NCI-H1436 (cell line): ENCODE results near the gene SEZ6L.

Experiments used
- DNase-seq: peaks from one replicate; lab custom pipeline; 2025; lab: John Stamatoyannopoulos, UW

Gene SEZ6L

DNA sequence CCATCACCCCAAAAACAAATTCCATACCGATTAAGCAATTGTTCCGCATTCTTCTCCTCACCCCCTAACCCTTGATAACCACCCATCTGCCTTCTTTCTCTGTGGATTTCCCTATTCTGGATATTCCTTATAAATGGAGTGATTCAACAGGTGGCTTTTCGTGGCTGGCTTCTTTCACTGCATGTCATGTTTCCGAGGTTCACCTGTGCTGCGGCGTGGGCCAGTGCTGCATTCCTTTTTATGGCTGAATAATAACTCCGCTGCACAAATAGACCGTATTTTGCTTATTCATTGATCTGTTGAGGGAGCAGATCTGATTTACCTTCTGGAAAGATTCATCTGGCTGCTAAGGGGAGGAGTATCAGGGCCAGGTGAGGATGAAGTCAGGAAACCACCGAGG, 165.0 kb downstream of the SEZ6L start:
- DNase-seq = no peak

GRCh38 chr22:26336773-26337172, 167.5 kb downstream of the SEZ6L start:
- no peak for DNase-seq

GRCh38 chr22:26339755-26340154, 170.5 kb downstream of the SEZ6L start:
- no peak for DNase-seq

DNA sequence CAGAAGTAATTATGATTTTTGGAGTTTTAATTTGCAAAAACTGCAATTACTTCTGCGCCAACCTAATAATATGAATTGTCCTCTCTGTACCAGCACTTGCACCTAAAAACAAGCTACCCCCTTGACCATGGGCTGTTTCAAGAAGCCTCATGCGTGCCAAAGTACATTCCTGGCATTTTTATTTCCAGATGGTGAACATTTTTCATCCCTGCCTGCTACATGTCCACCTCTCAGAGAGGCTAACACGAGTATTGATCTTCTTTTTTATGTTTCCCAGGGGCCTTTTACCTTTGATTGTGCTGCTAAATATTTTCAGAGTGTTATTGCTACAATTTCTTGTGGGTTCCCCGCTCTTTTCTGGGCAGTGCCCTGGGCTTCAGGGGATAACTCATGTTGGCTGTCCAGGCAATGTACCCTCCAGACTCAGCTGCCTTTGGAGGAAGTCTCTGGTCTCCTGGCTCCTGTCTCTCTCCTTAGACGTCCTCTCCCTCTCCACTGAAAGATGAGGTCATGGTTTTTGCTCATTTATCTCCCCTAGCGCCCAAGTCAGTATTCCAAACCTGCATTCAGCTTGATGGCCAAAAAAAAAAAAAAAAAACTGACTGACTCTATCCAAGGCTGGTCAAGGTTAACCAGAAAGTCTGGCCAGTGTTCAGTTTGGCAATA, 173.6 kb downstream of the SEZ6L start:
- DNase-seq = no peak

DNA sequence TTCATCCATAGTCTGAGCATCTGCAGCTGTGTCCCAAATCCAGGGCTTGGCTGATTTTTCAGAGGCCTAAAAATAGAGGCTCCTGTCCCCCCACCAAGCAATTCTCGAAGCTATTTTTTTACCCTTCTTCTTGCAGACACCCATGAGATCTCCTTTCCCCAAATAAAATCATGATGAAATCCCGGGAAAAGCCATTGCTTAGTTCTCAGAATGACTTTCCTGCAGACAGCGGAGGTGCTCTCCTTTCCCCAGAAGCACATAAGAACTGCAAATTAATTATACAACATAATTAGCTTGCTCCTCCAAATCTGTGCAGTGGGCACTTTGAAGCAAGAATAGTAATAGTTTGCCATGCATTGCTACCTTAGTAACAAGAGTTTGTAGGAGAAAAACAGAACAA, 176.2 kb downstream of the SEZ6L start:
- DNase-seq = no peak

- no peak for DNase-seq
These were observed 179.7 kb downstream of the SEZ6L start for GRCh38 chr22:26348810-26349526.

- DNase-seq = no peak
These were observed 185.4 kb downstream of the SEZ6L start for GRCh38 chr22:26354707-26355106.

- DNase-seq = no peak
These were observed 188.0 kb downstream of the SEZ6L start for GRCh38 chr22:26357281-26357680.

GRCh38 chr22:26357813-26358212, 188.6 kb downstream of the SEZ6L start:
- DNase-seq = no peak

DNA sequence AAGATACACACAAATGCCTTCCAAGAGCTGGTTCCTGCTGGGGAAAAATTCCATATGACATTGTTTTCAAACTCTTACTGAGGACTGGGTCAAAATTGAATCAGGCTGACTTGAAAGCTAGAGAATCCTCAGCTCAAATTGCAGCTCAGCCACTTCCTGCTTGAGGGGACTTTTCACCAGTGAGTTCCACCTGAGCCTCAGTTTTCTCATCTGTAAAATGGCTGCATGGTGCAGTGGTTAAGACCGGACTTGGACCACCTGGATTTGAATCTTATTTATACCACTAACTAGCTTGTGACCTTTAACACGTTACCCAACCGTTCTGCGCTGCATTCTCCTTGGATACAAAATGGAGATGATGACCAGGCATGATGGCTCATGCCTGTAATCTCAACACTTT, 189.9 kb downstream of the SEZ6L start:
- DNase-seq = no peak

- DNase-seq = peak; percentile 61
These were observed 191.1 kb downstream of the SEZ6L start for GRCh38 chr22:26360169-26360885.

DNA sequence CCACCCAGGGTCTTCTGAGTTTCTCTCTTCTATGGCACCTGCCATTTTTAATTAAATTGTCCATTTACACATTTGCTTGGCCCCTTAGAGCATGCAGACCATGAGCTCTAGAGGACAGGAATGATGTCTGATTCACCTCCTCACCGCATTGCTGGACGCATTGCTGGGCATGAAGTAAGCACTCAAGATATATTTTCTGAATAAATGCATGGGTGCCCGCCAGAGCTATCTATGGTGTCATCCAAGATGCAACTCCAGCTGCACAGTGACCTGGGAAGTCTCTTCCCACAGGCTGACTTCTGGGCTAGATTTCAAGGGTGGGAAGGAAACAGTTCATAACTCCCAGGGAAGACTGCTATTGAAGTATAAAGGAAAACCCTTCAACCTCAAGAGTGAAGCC, 193.2 kb downstream of the SEZ6L start:
- DNase-seq = no peak

DNA sequence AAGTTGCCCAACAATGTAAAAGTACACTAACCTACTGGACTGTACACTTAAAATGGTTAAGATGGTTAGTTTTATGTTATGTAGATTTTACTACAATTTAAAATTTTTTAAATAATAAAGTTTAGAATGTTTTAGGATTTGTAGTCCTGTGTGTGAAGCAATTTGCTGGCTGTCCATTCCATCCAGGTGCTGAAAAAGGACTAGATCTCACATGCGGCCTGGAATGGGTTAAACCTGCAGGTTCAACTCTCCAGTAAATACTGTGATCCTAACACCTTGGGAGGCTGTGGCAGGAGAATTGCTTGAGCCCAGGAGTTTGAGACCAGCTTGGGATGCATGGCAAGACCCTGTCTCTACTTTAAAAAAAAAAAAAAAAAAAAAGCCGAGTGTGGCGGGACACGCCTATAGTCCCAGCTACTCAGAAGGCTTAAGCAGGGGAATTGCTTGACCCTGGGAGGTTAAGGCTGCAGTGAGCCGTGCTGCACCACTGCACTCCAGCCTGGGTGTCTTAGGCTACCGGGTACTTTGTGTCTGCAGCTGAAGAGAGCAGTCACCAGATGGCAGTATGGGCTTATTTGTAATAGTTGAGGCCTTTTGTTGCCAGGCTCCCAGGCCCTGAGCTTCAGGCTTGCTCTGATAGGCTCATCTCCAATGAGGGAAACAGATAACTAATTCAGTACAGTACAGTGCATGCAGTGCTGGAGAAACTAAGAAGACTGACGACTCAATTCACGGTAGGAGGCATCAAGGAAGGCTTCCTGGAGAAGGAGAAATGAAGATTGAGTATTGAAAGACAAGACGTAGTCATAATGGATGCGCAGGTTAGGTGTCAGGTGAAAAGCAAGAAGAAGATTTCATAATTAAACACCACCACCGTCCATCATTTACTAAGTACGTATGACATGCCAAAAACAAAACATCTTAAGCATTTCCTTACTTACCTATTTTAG, 195.1 kb downstream of the SEZ6L start:
- DNase-seq = peak; percentile 75

GRCh38 chr22:26367402-26368245, 198.4 kb downstream of the SEZ6L start:
- peak; percentile 38 for DNase-seq

DNA sequence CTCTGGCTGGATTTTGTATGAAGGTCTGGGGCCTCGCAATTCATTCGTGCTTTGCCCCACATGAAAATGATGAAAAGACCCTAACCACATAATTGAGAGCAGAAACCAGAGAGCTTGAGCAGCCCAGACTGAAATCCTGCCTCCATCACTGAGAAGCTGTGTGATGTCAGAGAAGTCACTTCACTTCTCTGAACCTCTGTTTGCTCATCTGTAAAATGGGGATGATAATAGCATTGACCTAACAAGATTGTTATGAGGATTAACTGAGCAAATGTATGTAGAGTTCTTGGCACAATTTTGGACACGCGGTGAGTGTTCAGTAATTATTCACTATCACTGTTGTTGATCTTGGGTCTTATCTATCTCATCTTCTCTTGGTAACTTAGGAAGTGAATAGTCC, 203.6 kb downstream of the SEZ6L start:
- no peak for DNase-seq

DNA sequence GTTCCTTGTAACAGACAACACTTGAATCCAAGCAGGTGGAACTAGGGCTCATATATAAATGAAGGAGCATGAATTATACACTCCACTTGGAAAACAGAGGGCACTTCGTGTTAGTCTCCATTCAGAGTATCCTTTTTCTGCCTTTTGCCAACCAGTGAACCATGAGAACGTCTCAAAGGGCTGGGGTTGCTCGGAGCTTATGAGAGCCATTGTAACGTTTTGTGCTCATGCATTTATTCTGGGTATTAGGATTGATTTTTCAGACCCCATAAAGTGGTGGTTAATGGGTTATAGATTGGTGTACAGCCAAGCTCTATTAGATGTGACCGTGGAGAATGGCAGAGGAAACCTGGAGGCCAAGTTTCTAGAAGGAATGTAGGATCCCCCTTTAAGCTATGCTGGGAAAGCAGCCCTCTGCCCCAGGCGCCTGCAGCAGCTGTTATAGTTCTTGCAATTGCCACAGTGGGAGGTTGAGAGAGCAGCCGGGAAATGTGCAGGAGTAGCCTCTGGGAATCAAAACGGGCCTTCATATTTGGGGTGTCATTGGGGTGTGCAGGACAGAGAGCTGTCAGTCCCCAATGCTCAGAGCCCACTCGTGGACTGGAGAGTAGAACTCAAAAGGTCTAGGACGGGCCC, 205.2 kb downstream of the SEZ6L start:
- DNase-seq = no peak

GRCh38 chr22:26377170-26377830, 208.0 kb downstream of the SEZ6L start:
- no peak for DNase-seq

DNA sequence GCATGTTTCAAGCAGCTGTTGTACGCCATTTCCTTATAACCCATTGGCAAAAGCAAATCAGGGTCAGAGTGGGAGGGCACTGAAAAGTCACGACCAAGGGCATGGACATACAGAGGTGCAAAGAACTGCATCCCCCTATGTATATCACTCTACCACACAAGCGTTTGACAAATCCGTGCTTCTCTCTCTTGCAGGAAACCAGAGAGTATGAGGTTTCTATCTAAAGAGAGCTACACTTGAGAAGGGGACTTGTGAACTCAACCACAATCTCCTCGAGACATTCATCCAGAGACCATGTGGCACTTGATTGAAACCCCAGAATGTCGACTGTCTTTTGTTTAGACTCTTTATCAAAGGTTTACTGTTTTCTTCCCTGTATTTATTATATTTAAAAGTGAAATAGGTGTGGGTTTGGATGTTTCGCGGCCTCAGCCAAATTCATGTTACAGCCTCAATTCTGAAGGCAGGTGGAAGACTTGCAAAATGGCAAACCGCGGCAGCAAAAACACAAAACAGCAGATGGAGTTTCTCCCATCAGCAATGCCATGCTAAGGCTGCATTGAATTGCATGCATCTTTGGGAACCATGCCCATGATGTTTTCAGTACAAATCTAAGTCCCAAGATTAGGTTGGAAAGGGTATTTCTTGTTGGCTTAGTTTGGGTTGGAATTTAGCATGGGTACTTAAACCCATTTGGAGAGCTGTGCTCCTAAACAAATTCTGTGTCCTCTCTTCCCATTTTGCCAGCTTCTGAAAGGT, 211.0 kb downstream of the SEZ6L start:
- DNase-seq = no peak

GRCh38 chr22:26382782-26383181, 213.5 kb downstream of the SEZ6L start:
- no peak for DNase-seq
